GM19438 (cell line): ENCODE data around the gene PLEKHG1.

Experiments used
- ATAC-seq: cut with Tn5 transposase; IDR thresholded peaks from one replicate; pipeline ENCODE4 v1.9.1; 2021; ENCODE audit warnings: low read depth; ENCODE audit not compliant: unreplicated experiment

Gene PLEKHG1

DNA sequence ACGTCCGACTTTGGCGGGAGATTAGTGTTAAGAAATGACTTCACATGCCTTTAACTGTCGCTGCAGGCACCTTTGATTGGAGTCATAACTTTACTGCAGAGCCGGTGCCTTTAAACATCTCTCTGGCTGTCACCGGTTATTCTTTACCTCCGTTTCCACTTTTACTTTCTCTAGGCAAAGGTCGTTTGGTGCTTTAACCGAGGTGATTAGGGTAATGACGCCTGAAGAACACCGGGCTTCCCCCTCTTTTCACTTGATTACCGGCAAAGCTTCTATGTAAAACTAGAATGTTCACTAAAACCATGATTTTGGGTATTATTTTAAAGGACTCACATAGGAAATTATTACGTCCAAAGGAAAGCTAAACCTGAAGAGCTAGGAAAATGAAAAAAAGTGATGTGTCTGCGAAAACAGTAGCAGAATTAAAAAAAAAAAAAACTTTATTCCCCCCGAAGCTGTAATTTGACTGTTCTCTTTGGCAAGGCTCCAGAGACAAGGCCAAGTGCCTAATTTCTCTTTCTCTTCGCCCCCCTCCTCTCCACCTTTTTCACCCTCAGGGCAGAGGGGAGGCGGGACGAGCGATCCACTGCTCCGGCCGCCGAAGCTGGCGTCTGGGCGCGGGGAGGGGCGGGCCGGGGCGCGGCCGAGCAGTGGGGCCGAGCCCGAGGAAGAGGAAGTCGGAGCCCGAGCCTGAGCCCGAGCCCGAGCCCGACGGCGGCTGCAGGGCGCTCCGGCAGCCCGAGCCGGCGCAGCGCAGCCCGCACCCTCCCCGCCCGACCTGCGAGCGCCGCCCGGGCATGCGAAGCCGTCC lies at the start of gene PLEKHG1:
TSS of gene PLEKHG1 (plus strand) at position 687 of the 811 bp plus-strand sequence. CDS start 133,797 bp downstream, outside the sequence.
- peak; percentile 77 for ATAC-seq

DNA sequence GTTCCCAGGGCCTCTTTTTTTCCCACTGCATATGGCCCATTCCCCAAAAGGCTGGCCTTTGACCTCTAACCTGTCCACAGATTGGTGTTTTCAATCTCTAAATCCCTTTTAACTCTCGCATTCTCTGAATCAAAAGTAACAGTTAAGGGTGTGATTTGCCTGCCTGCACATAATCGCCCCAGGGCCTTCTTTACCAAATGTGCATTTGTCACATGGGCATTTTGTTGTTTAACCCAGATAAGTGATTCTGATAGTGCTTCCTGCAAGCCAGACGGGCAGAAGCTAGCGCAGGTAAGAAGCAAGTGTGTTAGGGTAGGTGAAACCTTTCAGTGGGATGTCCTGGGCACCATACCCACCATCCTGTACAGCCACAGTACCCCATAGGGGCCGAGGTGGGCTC lies 49.4 kb upstream of the PLEKHG1 start:
- ATAC-seq: no peak

DNA sequence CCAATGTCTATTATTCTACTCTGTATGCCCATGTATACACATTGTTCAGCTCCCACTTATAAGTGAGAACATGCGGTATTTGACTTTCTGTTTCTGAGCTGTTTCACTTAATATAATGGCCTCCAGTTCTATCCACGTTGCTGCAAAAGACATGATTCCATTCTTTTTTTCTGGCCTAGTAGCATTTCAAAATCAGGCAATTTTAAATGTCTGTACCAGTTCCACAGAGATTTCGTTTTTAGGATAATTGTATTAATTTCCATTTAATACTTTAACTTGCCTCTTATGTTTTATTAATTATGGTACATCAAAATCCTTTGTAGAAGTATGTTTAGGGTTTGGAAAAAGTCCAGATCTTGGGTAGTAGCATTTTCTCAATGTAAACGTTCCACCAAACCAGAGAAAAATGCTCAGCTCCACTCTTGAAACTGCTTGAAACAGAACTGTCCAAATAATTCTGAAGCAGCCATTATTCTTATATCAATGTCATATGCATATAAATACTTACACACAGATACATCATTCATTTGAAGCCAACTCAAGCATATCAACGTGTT lies 42.6 kb upstream of the PLEKHG1 start:
- no peak for ATAC-seq

DNA sequence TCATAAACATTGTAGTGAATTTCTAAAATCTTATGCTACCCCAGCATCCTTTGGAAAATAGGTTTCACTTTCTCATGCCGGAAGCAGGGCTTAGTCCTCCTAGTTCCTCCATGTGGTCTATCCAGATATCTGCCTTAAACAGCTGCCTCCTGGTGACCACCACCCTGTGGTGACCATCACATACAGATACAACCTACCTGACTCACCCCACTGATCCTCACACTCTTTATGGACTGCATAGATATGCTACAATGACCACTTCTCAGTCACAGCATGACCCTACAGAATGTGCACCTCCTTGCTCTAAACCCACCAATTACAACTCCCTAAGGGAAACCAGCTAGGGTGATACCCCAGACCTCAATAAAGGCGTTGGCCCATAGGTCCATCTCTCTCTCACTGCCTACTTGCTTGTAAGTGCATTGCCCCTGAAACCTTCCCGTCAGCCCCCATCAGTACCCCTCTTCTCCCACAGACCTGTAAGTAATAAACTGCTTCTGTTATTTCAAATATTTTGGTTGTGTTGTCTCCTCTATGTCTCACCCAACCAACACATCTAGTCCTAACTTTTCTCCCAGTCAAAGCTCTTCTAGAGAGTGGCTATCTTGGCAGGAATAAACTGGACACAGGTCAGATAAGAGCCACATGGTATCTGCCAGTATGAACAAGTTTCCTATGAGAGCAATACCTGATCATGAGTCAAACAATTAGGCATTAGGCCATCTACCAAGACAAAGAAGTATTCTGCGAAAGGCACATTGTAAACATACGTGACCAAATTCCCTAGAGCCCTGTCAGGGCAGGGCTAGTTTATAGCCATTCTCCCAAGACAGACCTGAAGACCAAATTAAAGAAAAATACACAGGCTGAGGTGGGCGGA lies 39.4 kb upstream of the PLEKHG1 start:
- ATAC-seq: no peak

DNA sequence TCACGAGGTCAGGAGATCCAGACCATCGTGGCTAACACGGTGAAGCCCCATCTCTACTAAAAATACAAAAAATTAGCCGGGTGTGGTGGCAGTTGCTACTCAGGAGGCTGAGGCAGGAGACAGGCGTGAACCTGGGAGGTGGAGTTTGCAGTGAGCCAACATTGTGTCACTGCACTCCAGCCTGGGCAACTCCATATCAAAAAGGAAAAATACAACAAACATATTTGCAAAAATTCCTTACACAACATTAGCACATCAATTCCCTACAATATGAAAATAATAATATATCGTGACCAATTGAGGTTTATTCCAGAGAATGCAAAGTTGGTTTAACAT lies 38.8 kb upstream of the PLEKHG1 start:
- ATAC-seq: no peak

DNA sequence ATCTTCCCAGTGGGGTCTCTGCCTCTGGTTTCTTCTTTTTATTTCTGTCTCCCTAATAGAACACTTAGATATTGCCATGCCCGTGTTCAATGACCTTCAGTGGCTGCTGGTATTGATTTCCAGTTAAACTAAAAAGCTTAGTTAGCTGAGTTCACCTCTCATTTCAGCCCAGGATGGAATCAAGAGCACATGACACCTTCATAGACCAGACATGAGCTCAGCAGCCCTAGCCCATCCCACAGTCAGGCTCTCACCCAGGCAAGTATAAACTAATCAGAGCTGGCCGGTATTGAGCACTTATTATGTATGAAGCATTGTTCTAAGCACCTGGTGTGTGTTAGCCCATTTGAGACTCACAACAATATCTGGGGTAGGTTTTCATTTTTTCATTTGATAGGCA lies 33.7 kb upstream of the PLEKHG1 start:
- no peak for ATAC-seq

DNA sequence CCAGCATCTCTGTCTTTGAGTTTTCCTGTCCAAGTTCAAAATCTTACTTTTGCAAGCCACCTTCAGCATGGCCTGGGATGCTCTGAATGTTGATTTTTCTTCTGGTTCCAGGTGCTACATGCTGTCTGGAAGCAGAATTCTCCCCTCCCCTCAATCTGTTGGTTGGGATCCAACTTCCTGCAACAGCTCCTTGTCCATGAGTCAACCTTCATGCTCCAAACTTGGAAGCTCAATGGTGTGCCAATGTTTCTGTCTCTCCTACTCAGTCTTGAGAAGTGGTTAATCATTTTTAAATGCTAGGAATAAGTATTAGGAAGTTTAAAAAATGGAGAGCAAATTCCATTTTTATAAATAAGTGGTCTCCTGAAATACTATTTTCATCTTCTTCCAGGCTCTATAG lies 33.2 kb upstream of the PLEKHG1 start:
- ATAC-seq: no peak

DNA sequence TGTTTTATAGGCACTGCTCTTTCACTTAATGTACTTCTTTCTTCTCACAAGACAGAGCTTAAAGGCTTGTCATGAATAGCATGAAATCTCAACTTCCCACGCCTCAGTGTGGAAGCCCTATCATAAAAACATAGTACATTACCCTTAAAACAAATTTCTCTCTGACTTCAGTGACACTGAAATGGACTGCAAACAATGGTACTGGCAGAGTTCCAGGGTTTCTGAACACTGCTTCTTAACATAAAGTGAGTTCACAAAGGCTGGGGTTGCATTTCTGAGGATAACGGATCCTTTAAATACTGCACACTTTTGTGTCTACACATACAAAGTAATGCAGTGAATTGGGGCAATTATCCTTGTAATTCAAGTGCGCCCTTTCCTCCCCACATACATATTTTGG lies 32.3 kb upstream of the PLEKHG1 start:
- no peak for ATAC-seq

DNA sequence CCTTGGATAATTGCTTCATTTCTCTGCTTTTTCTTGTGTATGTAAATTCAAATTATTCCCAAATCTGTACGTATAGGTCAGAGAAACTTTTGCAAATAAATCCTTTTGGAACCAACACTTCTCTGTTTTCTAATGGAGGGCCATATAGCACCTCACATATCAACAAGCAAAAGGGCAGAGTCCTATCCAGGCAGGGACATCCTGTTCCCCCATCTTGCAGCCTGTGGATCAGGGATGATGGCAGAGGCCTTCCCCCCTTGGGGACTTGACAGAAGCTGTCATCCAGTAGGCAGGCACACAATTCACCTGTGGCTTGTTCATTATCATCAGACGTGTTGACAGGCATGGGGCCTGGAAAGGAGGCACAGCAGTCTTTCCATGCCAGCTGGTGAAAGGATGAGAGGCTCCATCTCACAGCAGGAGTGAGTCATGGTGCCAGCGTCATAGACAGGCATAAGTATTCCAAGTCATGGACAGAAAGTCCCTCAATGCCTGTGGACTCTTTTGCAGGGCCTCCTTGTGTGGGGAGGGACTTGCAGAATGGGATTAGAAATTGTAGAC lies 31.8 kb upstream of the PLEKHG1 start:
- ATAC-seq: no peak

DNA sequence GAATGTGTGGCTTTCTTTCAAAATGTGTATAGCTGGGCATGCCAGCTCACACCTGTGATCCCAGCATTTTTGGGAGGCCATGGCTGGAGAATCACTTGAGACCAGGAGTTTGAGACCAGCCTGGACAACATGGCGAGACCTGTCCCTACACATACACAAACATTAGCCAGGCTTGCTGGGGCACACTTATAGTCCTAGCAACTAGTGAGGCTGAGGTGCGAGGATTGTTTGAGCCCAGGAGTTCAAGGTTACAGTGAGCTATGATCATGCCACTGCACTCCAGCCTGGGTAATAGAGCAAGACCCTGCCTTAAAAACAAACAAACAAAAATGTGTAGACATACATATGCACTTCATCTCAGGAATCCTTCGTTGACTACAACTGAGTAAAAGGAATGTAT lies 31.1 kb upstream of the PLEKHG1 start:
- ATAC-seq: no peak

DNA sequence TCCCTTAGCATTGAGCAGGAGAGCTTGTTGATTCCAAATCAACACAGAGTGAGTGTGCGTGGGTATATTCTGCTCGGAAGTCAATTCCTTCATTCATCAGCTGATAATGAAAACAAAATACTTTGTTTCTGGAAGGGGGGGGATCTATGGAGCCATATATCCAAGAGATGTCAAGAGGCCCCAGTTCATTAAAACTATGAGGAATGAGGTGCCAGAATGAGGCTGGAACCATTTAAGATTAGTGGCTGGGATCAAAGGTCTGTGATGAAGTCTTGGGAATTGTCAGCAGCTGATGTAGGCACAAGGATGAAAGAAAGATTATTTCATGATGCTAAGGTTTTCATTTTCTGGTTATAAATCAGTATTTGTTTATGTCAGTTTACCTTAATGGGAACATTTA lies 30.5 kb upstream of the PLEKHG1 start:
- no peak for ATAC-seq

DNA sequence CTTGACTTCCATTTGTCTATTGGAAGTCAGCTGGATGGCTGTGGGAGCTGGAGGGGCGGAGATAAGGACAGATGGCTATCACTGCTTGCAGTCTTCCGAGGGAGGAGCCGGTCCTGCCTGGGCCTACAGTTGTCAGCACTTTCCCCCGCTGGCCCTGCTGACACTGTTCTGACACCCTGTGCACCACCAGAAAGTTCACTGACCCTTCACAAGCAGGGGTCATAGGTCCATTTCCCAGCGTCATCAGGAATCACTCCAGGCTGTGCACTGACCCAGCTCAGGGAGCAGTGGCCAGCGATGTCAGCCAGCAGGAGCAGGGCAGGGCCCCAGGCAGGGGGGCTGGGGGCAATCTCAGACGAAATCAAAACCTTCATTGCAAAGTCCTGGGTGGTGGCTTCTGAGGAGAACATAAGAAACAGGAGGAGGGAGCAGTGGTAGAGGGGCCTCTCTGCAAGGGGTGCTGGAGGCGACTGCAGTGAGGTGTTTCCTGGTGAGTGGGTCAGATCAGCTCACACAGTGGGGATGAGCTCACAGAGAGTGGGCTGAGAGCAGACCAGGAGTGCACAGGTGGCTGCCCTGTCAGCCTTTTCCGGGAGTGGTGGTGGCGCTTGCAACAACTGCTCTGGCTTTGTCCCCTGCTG lies 26.5 kb upstream of the PLEKHG1 start:
- ATAC-seq: no peak

DNA sequence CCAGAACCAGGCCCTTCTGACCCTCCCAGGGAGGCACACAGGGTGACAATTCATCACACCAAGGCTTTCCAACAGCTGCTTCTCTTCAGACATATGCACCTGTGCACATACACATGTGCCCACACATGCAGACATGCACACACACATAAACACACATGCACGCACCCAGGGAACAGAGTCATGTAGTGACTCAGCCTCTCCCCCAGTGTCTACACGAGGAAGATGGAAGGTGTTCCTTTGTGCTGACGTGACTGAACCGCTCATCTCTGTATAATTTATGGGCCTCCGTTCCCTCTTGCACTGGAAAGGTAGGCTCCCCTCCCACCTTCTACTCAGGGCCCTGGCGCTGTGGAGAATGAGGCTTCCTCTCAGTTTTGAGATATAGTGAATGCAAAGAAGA lies 23.8 kb upstream of the PLEKHG1 start:
- ATAC-seq: no peak

DNA sequence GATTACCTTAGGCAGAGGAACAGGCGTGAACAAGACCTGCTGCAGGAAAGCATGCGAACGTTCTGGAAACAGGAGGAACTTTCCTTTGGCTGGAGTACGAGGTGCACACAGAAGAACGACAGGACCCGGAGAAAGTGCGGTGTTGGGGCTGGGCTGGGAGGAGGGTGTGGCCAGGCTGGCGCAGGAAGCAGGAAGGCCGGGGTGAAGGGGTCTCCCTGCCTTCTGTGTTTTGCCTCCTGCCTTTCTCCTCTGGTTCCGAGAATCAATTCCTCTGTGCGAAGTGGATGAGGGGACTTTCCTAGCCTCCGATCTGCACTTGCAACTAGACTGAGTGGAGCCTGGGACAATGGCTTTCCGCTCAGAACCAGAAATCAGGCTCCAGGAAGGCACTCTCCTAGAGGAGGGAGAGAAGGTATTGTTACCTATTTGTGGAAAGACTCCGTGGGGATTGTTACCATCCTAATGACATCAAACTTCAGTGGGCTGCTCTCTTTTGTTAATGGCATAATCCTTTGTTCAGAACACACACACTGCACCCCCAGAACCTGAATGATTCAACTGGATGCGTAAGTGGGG lies 22.9 kb upstream of the PLEKHG1 start:
- ATAC-seq: no peak

DNA sequence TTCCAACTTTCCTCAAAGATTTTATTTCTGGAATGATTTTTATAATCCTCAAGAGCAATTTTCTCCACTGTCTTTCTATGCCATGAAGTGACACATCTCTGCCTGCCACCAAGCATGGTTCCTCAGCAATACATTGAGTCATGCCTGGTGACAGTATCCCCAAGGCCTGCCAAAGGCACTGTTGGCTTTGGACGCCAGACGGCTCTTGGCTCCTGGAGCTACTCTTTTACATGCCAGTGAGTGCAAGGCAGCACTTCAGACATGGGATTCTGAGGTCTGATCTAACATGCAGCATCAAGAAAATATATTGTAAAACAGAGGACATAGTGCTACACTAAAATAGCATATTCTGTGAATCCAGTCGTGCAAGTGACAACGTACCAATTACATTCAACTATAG lies 20.1 kb upstream of the PLEKHG1 start:
- no peak for ATAC-seq

DNA sequence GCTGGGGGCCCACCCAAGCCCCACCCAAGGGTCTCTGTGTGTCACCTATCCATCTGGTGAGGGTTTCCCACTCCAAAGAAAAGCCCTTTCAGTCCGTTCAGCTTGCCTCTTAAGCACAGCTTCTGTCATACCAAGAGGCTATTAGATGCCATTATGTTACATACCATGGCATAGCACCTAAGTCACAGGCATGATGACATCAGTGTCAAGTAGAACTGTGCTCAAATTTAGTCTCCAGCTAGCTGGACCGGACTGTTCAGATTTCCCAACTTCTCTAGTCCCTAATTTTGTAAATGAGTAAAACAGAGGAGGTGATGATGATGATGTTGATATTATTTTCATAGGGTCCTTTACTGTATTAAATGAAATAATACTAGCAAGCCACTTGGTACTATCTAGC lies 19.2 kb upstream of the PLEKHG1 start:
- no peak for ATAC-seq

DNA sequence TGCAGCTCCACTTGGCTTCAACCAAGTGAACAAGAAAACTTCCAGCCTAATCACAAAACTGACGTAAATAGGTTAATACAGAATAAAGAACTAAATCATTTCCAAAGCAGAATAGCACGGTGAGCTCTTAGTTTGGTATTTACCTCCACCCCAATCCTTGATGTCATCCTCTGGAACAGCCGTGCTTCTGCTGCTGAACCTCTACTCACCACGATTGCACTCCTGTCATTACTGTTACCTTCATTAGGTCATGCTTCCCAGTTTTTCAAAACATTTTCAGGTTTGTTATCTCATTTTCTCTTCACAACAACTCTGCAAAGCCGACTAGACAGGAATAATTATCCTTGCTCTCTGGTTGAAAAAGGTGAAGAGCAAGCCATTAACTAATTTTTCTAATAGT lies 15.6 kb upstream of the PLEKHG1 start:
- ATAC-seq: no peak

DNA sequence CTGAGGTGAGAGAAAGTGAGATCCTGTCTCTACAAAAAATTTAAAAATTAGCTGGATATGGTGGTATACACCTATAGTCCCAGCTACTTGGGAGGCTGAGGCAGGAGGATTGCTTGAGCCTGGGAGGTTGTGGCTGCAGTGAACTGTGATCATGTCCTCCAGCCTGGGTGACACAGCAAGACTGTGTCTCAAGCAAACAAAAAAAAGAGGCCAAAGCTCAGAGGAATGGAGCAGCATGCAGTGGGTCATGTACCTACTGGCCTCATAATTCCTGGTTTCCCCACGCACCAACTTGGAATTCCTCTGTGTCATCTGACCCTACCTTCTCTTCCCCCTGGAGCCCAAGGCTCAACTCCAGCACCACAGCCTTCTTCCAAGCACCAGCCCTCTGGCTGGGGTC lies 15.1 kb upstream of the PLEKHG1 start:
- ATAC-seq: no peak

DNA sequence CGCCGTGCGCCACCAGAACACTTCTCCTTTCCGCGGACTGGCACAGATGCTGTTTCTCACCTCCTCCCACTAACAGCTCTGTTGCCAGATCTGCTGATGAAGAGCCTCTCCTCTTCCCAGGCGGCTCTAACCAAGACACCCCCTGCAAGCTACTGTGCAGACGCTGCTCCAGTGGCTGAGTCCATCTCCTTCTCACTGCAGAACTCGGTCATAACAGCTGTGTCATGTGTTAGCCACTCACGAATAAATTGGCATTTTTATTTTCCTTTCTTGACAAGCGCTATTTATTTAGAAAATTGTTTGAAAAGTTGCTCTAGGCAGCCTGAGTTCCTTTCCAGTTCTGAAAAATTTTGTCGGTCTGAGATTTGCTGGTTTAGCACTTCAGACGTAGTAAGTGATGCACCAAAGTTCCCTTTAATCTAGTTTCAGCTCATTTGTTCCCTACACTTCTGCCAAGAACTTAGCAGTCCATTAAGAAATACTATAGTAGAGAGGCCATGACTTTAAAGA lies 12.8 kb upstream of the PLEKHG1 start:
- no peak for ATAC-seq

DNA sequence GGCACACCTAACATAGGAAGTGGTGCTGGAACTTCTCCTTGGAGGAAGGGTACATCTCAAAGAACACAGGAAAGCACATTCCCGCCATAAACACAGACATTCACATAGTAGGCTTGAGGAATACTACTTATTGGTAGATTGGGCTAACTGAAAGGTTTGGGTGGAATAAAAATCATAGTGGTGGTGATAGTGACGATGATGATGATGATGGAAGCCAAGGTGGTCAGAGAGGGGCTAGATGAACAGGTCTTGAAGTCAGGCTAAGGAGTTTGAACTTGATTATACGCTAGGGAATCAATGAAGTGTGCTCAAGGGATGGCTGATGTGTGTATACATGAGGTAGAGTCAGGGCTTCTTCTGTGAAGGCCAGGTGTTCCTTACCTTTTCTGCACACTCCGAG lies 12.0 kb upstream of the PLEKHG1 start:
- ATAC-seq: no peak
